Right atrium auricular region (tissue), 2 donors: ENCODE data around the gene KRT73. TPM values are rescaled to one million over a fixed set of nuclear protein-coding genes. Genes with fewer than 3 reads are reported as not detected.
A peak's percentile ranks its signal among the peaks of the same experiment; 100 is the strongest.

Experiments used
- DNase-seq: peaks from one replicate; pipeline ENCODE4 v3.0.0-alpha.2; 2019; ENCODE audit warnings: low spot score
- H3K27ac ChIP-seq, 2 donors: fragments of 200-600 bp; sonication (generic); 1 replicate in 1 of 2; 2 replicates in 1 of 2; pipeline ENCODE4 v1.5.1; 2016 to 2019
- H3K27me3 ChIP-seq, 2 donors: fragments of 200-600 bp; sonication (generic); one replicate each; pipeline versions ENCODE4 v1.5.1 to v1.6.0; 2017 to 2019
- H3K36me3 ChIP-seq: fragments of 200-600 bp; sonication (generic); one replicate; pipeline ENCODE4 v1.5.1; 2016
- H3K4me1 ChIP-seq, 2 donors: fragments of 200-600 bp; sonication (generic); one replicate each; pipeline versions ENCODE4 v1.5.1 to v1.6.0; 2017 to 2019
- H3K4me3 ChIP-seq, 2 donors: fragments of 200-600 bp; sonication (generic); 1 replicate in 1 of 2; 2 replicates in 1 of 2; pipeline ENCODE4 v1.5.1; 2017 to 2019; ENCODE audit warnings: mild to moderate bottlenecking in 1 of 2, moderate library complexity in 1 of 2
- H3K9me3 ChIP-seq, 2 donors: fragments of 200-600 bp; sonication (generic); one replicate each; pipeline ENCODE4 v1.5.1; 2019
- total RNA-seq, 2 donors: library from RNA; depleted of rRNA; stranded (reverse); fragments of >200 nt; gene quantifications; one replicate each; pipeline ENCODE4 v1.1.0, GENCODE V29; 2016
- TF ChIP-seq, protein P1 (sequence below), 2 donors: fragments of 200-600 bp; sonication (generic); IDR thresholded peaks; one replicate each; pipeline ENCODE4 v1.5.1; 2019; ENCODE audit warnings: antibody characterized with exemption in 2 of 2

Gene KRT73
- total RNA-seq, 2 donors from 2014 or later = not detected

GRCh38 chr12:52616680-52617402 is 1.5 kb downstream of the KRT73 start:
- H3K4me1 ChIP-seq = no peaks in the 10 kb centered on the region
- no peak overlapping the region for H3K27ac ChIP-seq
- H3K9me3 ChIP-seq = no peaks in the 10 kb centered on the region
- no peaks in the 10 kb centered on the region for H3K36me3 ChIP-seq
- no peak overlapping the region for H3K4me3 ChIP-seq
- TF ChIP-seq, protein P1, sequence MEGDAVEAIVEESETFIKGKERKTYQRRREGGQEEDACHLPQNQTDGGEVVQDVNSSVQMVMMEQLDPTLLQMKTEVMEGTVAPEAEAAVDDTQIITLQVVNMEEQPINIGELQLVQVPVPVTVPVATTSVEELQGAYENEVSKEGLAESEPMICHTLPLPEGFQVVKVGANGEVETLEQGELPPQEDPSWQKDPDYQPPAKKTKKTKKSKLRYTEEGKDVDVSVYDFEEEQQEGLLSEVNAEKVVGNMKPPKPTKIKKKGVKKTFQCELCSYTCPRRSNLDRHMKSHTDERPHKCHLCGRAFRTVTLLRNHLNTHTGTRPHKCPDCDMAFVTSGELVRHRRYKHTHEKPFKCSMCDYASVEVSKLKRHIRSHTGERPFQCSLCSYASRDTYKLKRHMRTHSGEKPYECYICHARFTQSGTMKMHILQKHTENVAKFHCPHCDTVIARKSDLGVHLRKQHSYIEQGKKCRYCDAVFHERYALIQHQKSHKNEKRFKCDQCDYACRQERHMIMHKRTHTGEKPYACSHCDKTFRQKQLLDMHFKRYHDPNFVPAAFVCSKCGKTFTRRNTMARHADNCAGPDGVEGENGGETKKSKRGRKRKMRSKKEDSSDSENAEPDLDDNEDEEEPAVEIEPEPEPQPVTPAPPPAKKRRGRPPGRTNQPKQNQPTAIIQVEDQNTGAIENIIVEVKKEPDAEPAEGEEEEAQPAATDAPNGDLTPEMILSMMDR (IDR thresholded peaks at IDR 0.05) = no peak
- no peaks in the 10 kb centered on the region for H3K27me3 ChIP-seq
- DNase-seq = peak; percentile 21

GRCh38 chr12:52615912-52616311 is 2.4 kb downstream of the KRT73 start:
- Histone ChIP-seq H3K36me3 (no peaks in the 10 kb centered on the region), H3K4me1 (no peaks in the 10 kb centered on the region), H3K9me3 (no peaks in the 10 kb centered on the region), H3K27ac (no peak overlapping the region), H3K4me3 (no peak overlapping the region), H3K27me3 (no peaks in the 10 kb centered on the region)
- TF ChIP-seq, protein P1 (IDR thresholded peaks at IDR 0.05) = no peak
- peak; percentile 28 for DNase-seq

DNA sequence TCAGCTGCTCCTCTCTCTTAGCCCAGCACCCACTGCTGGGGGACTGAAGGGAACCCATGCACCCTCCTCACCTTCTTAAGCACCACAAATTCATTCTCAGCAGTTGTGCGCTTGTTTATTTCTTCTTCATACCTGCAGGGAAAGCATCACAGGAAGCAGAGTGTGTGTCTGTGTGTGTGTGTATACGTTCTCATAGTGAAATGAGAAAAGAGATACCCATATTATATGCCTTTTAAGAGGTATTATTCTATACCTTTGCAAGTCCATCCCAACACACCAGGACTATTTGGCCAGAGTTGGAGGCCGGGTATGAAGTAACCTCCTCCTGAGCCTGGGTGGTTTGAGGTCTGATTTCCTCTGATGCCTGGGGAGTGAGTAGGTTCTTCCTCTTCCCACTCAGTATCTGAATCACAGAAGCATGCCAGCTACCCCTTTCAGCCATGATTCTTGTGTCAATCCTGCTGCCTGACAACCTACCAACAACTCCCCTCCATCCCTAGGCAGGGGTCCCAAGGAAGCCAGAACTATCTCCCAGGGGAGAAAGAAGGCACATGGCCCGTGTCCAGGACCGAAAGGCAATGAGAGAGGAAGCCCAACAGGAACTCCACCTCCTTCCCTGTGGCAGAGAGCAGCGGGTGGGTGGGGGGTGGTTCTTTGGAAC is 3.0 kb downstream of the KRT73 start:
- H3K4me3 ChIP-seq = no peak overlapping the region
- no peaks in the 10 kb centered on the region for H3K9me3 ChIP-seq
- TF ChIP-seq, protein P1 (IDR thresholded peaks at IDR 0.05) = no peak
- DNase-seq = peak; percentile 40
- peaks cover 0 to 5% of the 10 kb centered on the region in 2 donors for H3K27me3 ChIP-seq
- H3K36me3 ChIP-seq = no peaks in the 10 kb centered on the region
- H3K27ac ChIP-seq = no peak overlapping the region
- no peaks in the 10 kb centered on the region for H3K4me1 ChIP-seq

DNA sequence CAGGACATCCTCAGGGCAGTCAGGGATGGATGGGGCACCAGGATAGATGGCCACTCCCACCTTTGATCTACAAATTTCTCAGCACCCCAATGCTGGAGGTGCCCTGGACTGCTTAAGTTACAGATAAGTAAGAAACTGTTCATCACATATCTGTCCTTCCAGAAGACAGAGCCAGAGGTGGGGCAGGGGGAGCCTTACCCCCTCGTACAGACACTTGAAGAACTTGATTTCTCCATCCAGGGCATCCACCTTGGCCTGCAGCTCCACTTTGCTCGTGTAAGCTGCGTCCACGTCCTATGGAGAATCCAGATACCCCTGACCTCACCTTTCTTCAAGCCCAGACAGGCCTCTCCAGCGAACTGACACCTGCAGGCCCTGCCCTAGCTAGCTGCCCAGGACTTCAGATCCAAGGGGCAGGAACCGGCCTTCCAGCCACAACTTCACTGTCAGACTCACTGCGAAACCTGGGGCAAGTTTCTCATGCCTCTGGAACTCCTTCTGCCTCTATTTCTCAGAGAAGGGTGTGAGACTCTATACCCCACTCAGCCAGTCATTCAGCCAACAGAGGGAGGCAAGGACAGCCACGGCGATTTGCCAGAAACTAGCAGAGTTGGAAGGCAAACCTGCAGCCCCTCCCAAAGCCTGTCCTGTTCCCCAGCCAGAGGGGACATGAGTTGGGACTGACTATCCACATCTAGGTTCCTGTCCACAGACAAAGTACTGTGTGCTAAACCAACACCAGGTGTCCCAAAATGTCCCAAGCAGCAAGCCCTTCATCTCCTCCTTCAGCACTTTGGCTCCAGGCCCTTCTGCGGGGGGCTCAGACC is 3.8 kb downstream of the KRT73 start:
- no peaks in the 10 kb centered on the region for H3K36me3 ChIP-seq
- H3K4me3 ChIP-seq = no peak overlapping the region
- no peaks in the 10 kb centered on the region for H3K9me3 ChIP-seq
- TF ChIP-seq, protein P1 (IDR thresholded peaks at IDR 0.05) = no peak
- peaks cover 0 to 5% of the 10 kb centered on the region in 2 donors for H3K27me3 ChIP-seq
- H3K4me1 ChIP-seq = no peaks in the 10 kb centered on the region
- peak; percentile 47 for DNase-seq
- H3K27ac ChIP-seq = no peak overlapping the region

GRCh38 chr12:52613384-52614030 is 4.9 kb downstream of the KRT73 start:
- no peaks in the 10 kb centered on the region for H3K4me1 ChIP-seq
- no peaks in the 10 kb centered on the region for H3K9me3 ChIP-seq
- H3K4me3 ChIP-seq = no peak overlapping the region
- no peaks in the 10 kb centered on the region for H3K36me3 ChIP-seq
- no peak overlapping the region for H3K27ac ChIP-seq
- TF ChIP-seq, protein P1 (IDR thresholded peaks at IDR 0.05) = no peak
- peak; percentile 30 for DNase-seq
- H3K27me3 ChIP-seq = peaks cover 0 to 5% of the 10 kb centered on the region in 2 donors
